GM23338 (cell line): ENCODE results near the gene TMEM178A. TPM values are rescaled to one million over a fixed set of nuclear protein-coding genes. Genes with fewer than 3 reads are reported as not detected.

Experiments
- ATAC-seq: fragments of 200-7000 bp; cut with Tn5 transposase; 3 replicates; pipeline ENCODE4 v1.9.1; 2020
- DNase-seq: peaks from one replicate; pipeline ENCODE4 v3.0.0-alpha.2; 2015; ENCODE audit warnings: low spot score
- H2AFZ ChIP-seq: fragments of 200-600 bp; sonication (generic); 2 replicates; pipeline ENCODE4 v1.8.0; 2016; ENCODE audit warnings: antibody characterized with exemption, mild to moderate bottlenecking, moderate library complexity
- H3F3A ChIP-seq: fragments of 200-600 bp; sonication (generic); replicated peaks from 2 replicates; pipeline ENCODE4 v1.8.0; 2017; ENCODE audit warnings: antibody characterized with exemption, mixed run types, low read depth
- H3K27ac ChIP-seq: fragments of 200-600 bp; sonication (generic); 2 replicates; pipeline ENCODE4 v1.6.1; 2016; ENCODE audit warnings: low read depth
- H3K27me3 ChIP-seq: fragments of 200-600 bp; sonication (generic); 2 replicates; pipeline ENCODE4 v1.8.0; 2016; ENCODE audit warnings: mild to moderate bottlenecking, mixed run types, moderate library complexity; ENCODE audit not compliant: insufficient read depth
- H3K36me3 ChIP-seq: fragments of 200-600 bp; sonication (generic); 2 replicates; pipeline ENCODE4 v1.8.0; 2016; ENCODE audit warnings: mild to moderate bottlenecking; ENCODE audit not compliant: insufficient read depth
- H3K4me1 ChIP-seq: fragments of 200-600 bp; sonication (generic); 2 replicates; pipeline ENCODE4 v1.8.0; 2016; ENCODE audit warnings: mild to moderate bottlenecking, moderate library complexity; ENCODE audit not compliant: insufficient read depth
- H3K4me2 ChIP-seq: fragments of 200-600 bp; sonication (generic); 2 replicates; pipeline ENCODE4 v1.7.1; 2017; ENCODE audit warnings: mixed run types
- H3K4me3 ChIP-seq: fragments of 200-600 bp; sonication (generic); 2 replicates; pipeline ENCODE4 v1.6.1; 2016; ENCODE audit warnings: mixed run types
- H3K79me2 ChIP-seq: fragments of 200-600 bp; sonication (generic); replicated peaks from 2 replicates; pipeline ENCODE4 v1.8.0; 2017; ENCODE audit warnings: mild to moderate bottlenecking; ENCODE audit not compliant: insufficient read depth
- H3K9me2 ChIP-seq: fragments of 200-600 bp; sonication (generic); 2 replicates; pipeline ENCODE4 v1.8.0; 2017; ENCODE audit not compliant: insufficient read depth
- H4K20me1 ChIP-seq: fragments of 200-600 bp; sonication (generic); replicated peaks from 2 replicates; pipeline ENCODE4 v1.8.0; 2017; ENCODE audit warnings: mild to moderate bottlenecking; ENCODE audit not compliant: insufficient read depth
- H3K27ac Mint-ChIP-seq: 2 replicates; pipeline ENCODE4 v1.8.0; 2020; ENCODE audit warnings: inconsistent platforms, mild to moderate bottlenecking, moderate library complexity, mixed read lengths
- H3K27me3 Mint-ChIP-seq: 3 replicates; pipeline ENCODE4 v1.8.0; 2022; ENCODE audit warnings: low read depth, mild to moderate bottlenecking, moderate library complexity, mixed read lengths, inconsistent platforms; ENCODE audit not compliant: insufficient read depth, poor library complexity
- H3K36me3 Mint-ChIP-seq: 3 replicates; pipeline ENCODE4 v1.8.0; 2021; ENCODE audit warnings: low read depth, mild to moderate bottlenecking, inconsistent platforms, moderate library complexity, mixed read lengths
- H3K4me1 Mint-ChIP-seq: 3 replicates; pipeline ENCODE4 v1.8.0; 2020; ENCODE audit warnings: mild to moderate bottlenecking, inconsistent platforms, mixed read lengths
- H3K4me3 Mint-ChIP-seq: 3 replicates; pipeline ENCODE4 v1.8.0; 2021; ENCODE audit warnings: moderate library complexity, mild to moderate bottlenecking, inconsistent platforms, mixed read lengths
- H3K9me3 Mint-ChIP-seq: 3 replicates; pipeline ENCODE4 v1.8.0; 2020; ENCODE audit warnings: moderate library complexity, mild to moderate bottlenecking, inconsistent platforms, mixed read lengths
- CREB1 ChIP-seq: fragments of 250-450 bp; sonication (Bioruptor Pico); IDR thresholded peaks from 2 replicates; pipeline ENCODE4 v1.5.0; 2020; ENCODE audit warnings: low read depth, mild to moderate bottlenecking, moderate library complexity
- EZH2 ChIP-seq: fragments of 200-600 bp; sonication (generic); IDR thresholded peaks from one replicate; pipeline ENCODE4 v1.8.0; 2017; ENCODE audit warnings: antibody characterized with exemption, mild to moderate bottlenecking, low read depth; ENCODE audit not compliant: unreplicated experiment
- EZH2phosphoT487 ChIP-seq: fragments of 200-600 bp; sonication (generic); IDR thresholded peaks from one replicate; pipeline ENCODE4 v1.8.1; 2018; ENCODE audit warnings: antibody characterized with exemption; ENCODE audit not compliant: unreplicated experiment
- JUNB ChIP-seq: IDR thresholded peaks from one replicate; pipeline ENCODE4 v1.6.1; 2016; ENCODE audit warnings: antibody characterized with exemption; ENCODE audit not compliant: unreplicated experiment
- NANOG ChIP-seq: IDR thresholded peaks from 2 replicates; pipeline ENCODE4 v1.6.1; 2016; ENCODE audit warnings: antibody characterized with exemption, borderline replicate concordance
- POLR2AphosphoS5 ChIP-seq: IDR thresholded peaks from 2 replicates; pipeline ENCODE4 v1.6.1; 2016; ENCODE audit warnings: antibody characterized with exemption, low read depth
- STAT1 ChIP-seq: IDR thresholded peaks from one replicate; pipeline ENCODE4 v1.6.1; 2016; ENCODE audit warnings: antibody characterized with exemption; ENCODE audit not compliant: unreplicated experiment
- ZNF114 ChIP-seq: fragments of 250-450 bp; sonication (Bioruptor Pico); IDR thresholded peaks from 2 replicates; pipeline ENCODE4 v1.5.0; 2020; ENCODE audit warnings: mild to moderate bottlenecking, moderate library complexity
- ZNF331 ChIP-seq: fragments of 250-450 bp; sonication (Bioruptor Pico); IDR thresholded peaks from 2 replicates; pipeline ENCODE4 v1.5.0; 2020; ENCODE audit warnings: low read depth, mild to moderate bottlenecking, moderate library complexity
- polyA plus RNA-seq: library from polyadenylated mRNA; unstranded; fragments of >200 nt; fragmentation: Nextera tagmentation; extraction: Ambion mirVana; gene quantifications from 2 replicates; pipeline ENCODE4 v1.2.1, GENCODE V29; 2016
- total RNA-seq: library from RNA; depleted of rRNA; stranded (reverse); fragments of >200 nt; shearing (Covaris generic); gene quantifications from 2 replicates; pipeline ENCODE4 v1.2.3, GENCODE V29; 2014
- TF ChIP-seq, protein P1 (sequence below): IDR thresholded peaks from one replicate; pipeline ENCODE4 v1.6.1; 2018; ENCODE audit warnings: antibody characterized with exemption; ENCODE audit not compliant: unreplicated experiment
- TF ChIP-seq, protein P2 (sequence below): fragments of 250-450 bp; sonication (Bioruptor Pico); IDR thresholded peaks from 2 replicates; pipeline ENCODE4 v1.5.0; 2020; ENCODE audit warnings: mild to moderate bottlenecking, moderate library complexity
- TF ChIP-seq, protein P3 (sequence below): IDR thresholded peaks from 2 replicates; pipeline ENCODE4 v1.6.1; 2016; ENCODE audit warnings: antibody characterized with exemption
- TF ChIP-seq, protein P4 (sequence below), 2 experiments: fragments of 200-600 bp in 1 of 2; sonication (generic) in 1 of 2; conservative IDR thresholded peaks; 2 replicates each; pipeline versions ENCODE4 v1.5.1 to v1.6.1; 2016 to 2017; ENCODE audit warnings: antibody characterized with exemption in 2 of 2, low read depth in 2 of 2, mild to moderate bottlenecking in 2 of 2, moderate library complexity in 1 of 2

Gene TMEM178A
- total and polyA plus RNA-seq, 2 experiments from 2014 or later = 10.3 to 12.3 TPM

DNA sequence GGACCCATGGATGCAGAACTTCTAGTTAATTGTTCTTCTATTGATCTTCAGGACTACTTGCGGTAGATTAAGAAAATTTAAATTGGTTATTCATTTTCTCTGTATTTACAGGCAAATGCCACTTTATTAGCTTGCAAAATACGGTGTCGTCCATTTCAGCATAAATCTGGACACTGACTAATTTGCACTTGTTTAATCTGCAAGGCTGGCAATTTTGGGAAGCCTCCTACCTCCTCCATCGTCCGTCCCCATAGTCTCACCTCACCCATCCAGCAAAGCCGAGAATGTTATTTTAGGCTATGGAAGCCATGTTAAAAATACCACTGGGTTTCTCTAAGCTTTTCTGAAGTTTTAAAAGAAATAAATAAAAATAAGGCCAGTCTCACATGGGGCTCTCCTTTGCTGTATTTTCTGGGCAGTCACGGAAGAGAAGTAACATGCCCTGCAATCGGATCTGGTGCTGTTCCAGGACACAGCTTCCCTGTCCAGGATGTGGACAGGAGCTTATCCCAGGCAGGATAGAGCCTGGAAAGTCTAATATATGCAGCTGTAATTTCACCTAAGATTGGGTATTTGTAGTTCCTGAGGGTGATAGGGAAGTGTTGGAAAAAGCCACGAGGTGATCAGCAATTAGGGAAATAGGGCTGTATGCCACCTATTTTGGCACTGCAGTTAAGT, 17.4 kb downstream of the TMEM178A start:
- TF ChIP-seq, protein P1, sequence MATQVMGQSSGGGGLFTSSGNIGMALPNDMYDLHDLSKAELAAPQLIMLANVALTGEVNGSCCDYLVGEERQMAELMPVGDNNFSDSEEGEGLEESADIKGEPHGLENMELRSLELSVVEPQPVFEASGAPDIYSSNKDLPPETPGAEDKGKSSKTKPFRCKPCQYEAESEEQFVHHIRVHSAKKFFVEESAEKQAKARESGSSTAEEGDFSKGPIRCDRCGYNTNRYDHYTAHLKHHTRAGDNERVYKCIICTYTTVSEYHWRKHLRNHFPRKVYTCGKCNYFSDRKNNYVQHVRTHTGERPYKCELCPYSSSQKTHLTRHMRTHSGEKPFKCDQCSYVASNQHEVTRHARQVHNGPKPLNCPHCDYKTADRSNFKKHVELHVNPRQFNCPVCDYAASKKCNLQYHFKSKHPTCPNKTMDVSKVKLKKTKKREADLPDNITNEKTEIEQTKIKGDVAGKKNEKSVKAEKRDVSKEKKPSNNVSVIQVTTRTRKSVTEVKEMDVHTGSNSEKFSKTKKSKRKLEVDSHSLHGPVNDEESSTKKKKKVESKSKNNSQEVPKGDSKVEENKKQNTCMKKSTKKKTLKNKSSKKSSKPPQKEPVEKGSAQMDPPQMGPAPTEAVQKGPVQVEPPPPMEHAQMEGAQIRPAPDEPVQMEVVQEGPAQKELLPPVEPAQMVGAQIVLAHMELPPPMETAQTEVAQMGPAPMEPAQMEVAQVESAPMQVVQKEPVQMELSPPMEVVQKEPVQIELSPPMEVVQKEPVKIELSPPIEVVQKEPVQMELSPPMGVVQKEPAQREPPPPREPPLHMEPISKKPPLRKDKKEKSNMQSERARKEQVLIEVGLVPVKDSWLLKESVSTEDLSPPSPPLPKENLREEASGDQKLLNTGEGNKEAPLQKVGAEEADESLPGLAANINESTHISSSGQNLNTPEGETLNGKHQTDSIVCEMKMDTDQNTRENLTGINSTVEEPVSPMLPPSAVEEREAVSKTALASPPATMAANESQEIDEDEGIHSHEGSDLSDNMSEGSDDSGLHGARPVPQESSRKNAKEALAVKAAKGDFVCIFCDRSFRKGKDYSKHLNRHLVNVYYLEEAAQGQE = no peak
- no peak for TF ChIP-seq CREB1 (CRISPR knock-in tag)
- no peak for TF ChIP-seq STAT1
- TF ChIP-seq EZH2phosphoT487 = no peak
- TF ChIP-seq, protein P2, sequence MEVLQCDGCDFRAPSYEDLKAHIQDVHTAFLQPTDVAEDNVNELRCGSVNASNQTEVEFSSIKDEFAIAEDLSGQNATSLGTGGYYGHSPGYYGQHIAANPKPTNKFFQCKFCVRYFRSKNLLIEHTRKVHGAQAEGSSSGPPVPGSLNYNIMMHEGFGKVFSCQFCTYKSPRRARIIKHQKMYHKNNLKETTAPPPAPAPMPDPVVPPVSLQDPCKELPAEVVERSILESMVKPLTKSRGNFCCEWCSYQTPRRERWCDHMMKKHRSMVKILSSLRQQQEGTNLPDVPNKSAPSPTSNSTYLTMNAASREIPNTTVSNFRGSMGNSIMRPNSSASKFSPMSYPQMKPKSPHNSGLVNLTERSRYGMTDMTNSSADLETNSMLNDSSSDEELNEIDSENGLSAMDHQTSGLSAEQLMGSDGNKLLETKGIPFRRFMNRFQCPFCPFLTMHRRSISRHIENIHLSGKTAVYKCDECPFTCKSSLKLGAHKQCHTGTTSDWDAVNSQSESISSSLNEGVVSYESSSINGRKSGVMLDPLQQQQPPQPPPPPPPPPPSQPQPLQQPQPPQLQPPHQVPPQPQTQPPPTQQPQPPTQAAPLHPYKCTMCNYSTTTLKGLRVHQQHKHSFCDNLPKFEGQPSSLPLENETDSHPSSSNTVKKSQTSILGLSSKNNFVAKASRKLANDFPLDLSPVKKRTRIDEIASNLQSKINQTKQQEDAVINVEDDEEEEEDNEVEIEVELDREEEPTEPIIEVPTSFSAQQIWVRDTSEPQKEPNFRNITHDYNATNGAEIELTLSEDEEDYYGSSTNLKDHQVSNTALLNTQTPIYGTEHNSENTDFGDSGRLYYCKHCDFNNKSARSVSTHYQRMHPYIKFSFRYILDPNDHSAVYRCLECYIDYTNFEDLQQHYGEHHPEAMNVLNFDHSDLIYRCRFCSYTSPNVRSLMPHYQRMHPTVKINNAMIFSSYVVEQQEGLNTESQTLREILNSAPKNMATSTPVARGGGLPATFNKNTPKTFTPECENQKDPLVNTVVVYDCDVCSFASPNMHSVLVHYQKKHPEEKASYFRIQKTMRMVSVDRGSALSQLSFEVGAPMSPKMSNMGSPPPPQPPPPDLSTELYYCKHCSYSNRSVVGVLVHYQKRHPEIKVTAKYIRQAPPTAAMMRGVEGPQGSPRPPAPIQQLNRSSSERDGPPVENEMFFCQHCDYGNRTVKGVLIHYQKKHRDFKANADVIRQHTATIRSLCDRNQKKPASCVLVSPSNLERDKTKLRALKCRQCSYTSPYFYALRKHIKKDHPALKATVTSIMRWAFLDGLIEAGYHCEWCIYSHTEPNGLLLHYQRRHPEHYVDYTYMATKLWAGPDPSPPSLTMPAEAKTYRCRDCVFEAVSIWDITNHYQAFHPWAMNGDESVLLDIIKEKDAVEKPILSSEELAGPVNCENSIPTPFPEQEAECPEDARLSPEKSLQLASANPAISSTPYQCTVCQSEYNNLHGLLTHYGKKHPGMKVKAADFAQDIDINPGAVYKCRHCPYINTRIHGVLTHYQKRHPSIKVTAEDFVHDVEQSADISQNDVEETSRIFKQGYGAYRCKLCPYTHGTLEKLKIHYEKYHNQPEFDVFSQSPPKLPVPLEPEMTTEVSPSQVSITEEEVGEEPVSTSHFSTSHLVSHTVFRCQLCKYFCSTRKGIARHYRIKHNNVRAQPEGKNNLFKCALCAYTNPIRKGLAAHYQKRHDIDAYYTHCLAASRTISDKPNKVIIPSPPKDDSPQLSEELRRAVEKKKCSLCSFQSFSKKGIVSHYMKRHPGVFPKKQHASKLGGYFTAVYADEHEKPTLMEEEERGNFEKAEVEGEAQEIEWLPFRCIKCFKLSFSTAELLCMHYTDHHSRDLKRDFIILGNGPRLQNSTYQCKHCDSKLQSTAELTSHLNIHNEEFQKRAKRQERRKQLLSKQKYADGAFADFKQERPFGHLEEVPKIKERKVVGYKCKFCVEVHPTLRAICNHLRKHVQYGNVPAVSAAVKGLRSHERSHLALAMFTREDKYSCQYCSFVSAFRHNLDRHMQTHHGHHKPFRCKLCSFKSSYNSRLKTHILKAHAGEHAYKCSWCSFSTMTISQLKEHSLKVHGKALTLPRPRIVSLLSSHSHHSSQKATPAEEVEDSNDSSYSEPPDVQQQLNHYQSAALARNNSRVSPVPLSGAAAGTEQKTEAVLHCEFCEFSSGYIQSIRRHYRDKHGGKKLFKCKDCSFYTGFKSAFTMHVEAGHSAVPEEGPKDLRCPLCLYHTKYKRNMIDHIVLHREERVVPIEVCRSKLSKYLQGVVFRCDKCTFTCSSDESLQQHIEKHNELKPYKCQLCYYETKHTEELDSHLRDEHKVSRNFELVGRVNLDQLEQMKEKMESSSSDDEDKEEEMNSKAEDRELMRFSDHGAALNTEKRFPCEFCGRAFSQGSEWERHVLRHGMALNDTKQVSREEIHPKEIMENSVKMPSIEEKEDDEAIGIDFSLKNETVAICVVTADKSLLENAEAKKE (CRISPR knock-in tag) = no peak
- no peak for TF ChIP-seq NANOG
- TF ChIP-seq, protein P3, sequence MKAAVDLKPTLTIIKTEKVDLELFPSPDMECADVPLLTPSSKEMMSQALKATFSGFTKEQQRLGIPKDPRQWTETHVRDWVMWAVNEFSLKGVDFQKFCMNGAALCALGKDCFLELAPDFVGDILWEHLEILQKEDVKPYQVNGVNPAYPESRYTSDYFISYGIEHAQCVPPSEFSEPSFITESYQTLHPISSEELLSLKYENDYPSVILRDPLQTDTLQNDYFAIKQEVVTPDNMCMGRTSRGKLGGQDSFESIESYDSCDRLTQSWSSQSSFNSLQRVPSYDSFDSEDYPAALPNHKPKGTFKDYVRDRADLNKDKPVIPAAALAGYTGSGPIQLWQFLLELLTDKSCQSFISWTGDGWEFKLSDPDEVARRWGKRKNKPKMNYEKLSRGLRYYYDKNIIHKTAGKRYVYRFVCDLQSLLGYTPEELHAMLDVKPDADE = no peak
- TF ChIP-seq POLR2AphosphoS5 = no peak
- TF ChIP-seq EZH2 = no peak
- no peak for TF ChIP-seq ZNF331 (CRISPR knock-in tag)
- TF ChIP-seq, protein P4, sequence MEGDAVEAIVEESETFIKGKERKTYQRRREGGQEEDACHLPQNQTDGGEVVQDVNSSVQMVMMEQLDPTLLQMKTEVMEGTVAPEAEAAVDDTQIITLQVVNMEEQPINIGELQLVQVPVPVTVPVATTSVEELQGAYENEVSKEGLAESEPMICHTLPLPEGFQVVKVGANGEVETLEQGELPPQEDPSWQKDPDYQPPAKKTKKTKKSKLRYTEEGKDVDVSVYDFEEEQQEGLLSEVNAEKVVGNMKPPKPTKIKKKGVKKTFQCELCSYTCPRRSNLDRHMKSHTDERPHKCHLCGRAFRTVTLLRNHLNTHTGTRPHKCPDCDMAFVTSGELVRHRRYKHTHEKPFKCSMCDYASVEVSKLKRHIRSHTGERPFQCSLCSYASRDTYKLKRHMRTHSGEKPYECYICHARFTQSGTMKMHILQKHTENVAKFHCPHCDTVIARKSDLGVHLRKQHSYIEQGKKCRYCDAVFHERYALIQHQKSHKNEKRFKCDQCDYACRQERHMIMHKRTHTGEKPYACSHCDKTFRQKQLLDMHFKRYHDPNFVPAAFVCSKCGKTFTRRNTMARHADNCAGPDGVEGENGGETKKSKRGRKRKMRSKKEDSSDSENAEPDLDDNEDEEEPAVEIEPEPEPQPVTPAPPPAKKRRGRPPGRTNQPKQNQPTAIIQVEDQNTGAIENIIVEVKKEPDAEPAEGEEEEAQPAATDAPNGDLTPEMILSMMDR (conservative IDR thresholded peaks at IDR 0.05; ENCODE audit: low read depth in 2 of 2) = no peak
- no peak for TF ChIP-seq ZNF114 (CRISPR knock-in tag)
- no peak for TF ChIP-seq JUNB
- Histone ChIP-seq H3K79me2 (no peaks in the 10 kb centered on the region), H2AFZ (no peak overlapping the region), H3K9me2 (no peaks in the 10 kb centered on the region), H3F3A (no peaks in the 10 kb centered on the region), H3K4me1 (peaks cover 34% of the 10 kb centered on the region), H3K4me3 (no peak overlapping the region), H3K4me2 (no peak overlapping the region), H3K27ac (no peak overlapping the region), H4K20me1 (no peaks in the 10 kb centered on the region), H3K36me3 (peaks cover 2% of the 10 kb centered on the region; the same call in 1 of the 2 replicates), H3K27me3 (no peaks in the 10 kb centered on the region)
- H3K4me1 Mint-ChIP-seq = peaks cover 24% of the 10 kb centered on the region
- no peak overlapping the region for H3K4me3 Mint-ChIP-seq
- H3K27me3 Mint-ChIP-seq = peaks cover 3% of the 10 kb centered on the region
- H3K27ac Mint-ChIP-seq = no peak overlapping the region
- ATAC-seq (no peak), DNase-seq (no peak)
- H3K36me3 Mint-ChIP-seq = peaks cover 7% of the 10 kb centered on the region
- H3K9me3 Mint-ChIP-seq = peaks cover 8% of the 10 kb centered on the region
